ENCODE measurements around the gene ANO4.

DNA sequence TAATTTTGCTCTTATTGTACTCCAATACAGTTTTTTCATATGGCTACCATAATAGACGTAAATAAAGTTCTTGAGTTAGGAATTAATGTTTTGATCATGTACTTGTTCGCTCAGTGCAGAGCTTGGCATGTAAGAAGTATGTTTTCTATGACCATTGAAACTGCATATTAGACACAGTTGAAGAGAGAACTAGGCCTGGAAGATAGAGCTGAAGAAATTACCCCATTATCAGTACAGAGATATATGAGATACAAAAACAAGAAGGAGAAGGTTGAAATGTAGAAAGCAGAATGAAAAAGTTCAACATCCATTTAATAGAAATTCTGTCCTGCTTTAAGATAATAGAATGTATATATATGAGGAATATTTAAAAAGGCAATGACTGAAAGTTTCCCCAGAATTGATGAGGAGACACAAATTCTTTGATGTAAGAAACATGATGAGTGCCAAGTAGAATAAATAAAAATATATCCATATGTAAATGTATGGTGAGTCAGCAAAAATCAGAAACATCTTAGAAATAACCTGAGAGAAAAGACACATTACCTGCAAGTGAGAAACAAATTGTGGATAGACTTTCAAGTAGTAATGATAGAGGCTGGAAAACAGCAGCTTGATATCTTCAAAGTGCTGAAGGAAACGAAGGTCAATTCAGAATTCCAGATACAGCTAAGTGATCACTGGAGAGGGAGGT lies 49.1 kb upstream of the ANO4 start:
- TF ChIP-seq SP7 (tag by site-specific recombination; IDR thresholded peaks at IDR 0.05) (no peak), HIC1 (tag by site-specific recombination; IDR thresholded peaks at IDR 0.05) (no peak), ZNF274 (IDR thresholded peaks at IDR 0.05; ENCODE audit: low read length) (no peak), ZNF274 (tag by site-specific recombination; IDR thresholded peaks at IDR 0.05; ENCODE audit: borderline replicate concordance) (no peak), SP2 (tag by site-specific recombination; IDR thresholded peaks at IDR 0.05) (no peak)
- TF ChIP-seq, protein P1, sequence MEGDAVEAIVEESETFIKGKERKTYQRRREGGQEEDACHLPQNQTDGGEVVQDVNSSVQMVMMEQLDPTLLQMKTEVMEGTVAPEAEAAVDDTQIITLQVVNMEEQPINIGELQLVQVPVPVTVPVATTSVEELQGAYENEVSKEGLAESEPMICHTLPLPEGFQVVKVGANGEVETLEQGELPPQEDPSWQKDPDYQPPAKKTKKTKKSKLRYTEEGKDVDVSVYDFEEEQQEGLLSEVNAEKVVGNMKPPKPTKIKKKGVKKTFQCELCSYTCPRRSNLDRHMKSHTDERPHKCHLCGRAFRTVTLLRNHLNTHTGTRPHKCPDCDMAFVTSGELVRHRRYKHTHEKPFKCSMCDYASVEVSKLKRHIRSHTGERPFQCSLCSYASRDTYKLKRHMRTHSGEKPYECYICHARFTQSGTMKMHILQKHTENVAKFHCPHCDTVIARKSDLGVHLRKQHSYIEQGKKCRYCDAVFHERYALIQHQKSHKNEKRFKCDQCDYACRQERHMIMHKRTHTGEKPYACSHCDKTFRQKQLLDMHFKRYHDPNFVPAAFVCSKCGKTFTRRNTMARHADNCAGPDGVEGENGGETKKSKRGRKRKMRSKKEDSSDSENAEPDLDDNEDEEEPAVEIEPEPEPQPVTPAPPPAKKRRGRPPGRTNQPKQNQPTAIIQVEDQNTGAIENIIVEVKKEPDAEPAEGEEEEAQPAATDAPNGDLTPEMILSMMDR (tag by site-specific recombination; IDR thresholded peaks at IDR 0.05) = no peak

Measured in HEK293 (cell line).